ENCODE data around the gene NET1. TPM values are rescaled to one million over a fixed set of nuclear protein-coding genes. Genes with fewer than 3 reads are reported as not detected.

The NET1 gene
- total and polyA plus RNA-seq, 2 donors (not counting 3 experiments of a cell fraction or from before 2014, with no cell fraction given): 14.4 to 46.3 TPM

DNA sequence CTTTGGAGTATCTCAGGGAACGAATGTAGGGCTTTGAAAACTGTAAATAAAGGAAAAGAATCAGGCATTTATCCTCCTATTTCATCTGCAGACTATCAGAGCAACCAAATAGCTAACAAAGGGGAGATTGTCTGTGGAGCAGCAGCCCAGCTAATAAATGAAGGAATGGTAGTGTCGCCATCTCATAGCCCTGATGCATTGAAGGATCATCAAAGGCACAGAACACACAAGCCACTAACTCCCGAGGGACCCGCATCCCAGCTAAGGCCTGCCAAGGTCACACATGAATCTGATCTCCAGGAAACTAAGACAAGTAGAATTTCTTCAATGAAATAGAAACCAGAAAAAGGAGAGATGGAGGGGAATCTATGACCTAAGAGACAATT is 48.8 kb downstream of the NET1 start:
- CTCF ChIA-PET: interaction anchor here (0.8 to 3.4 kb wide), 9 partner anchors 17 to 611 kb away, joined by 3 to 36 read pairs (median 4); no protein-coding TSS in a partner anchor

More for the DNA sequence above, 48.8 kb downstream of the NET1 start:
- Histone ChIP-seq H2AFZ (ENCODE audit: low read depth, low read length) (no peak overlapping the region), H3K4me2 (ENCODE audit: insufficient read depth, low read length) (no peak overlapping the region), H3K9me3 (replicated peaks; ENCODE audit: control insufficient read depth, insufficient read depth, low read length) (no peaks in the 10 kb centered on the region), H3K4me1 (ENCODE audit: control insufficient read depth, extremely low read depth, insufficient read depth, low read length) (no peaks in the 10 kb centered on the region), H3K27ac (ENCODE audit: insufficient read depth, low read depth, low read length) (no peak overlapping the region), H3K79me2 (ENCODE audit: control insufficient read depth, insufficient read depth, low read length) (no peaks in the 10 kb centered on the region), H3K4me3 (replicated peaks in 1 of 3; ENCODE audit: insufficient read depth in 1 of 3, low read depth in 1 of 3, low read length in 3 of 3) (no peak overlapping the region), H3K9me1 (replicated peaks; ENCODE audit: control insufficient read depth, extremely low read depth, insufficient read depth, low read length) (no peaks in the 10 kb centered on the region), H3K36me3 (ENCODE audit: control insufficient read depth in 2 of 2, extremely low read depth in 1 of 2, insufficient read depth in 2 of 2, low read length in 2 of 2) (peaks cover 6 to 12% of the 10 kb centered on the region in 2 experiments), H4K20me1 (replicated peaks; ENCODE audit: control insufficient read depth, extremely low read depth, insufficient read depth, low read length) (no peaks in the 10 kb centered on the region), H3K9ac (replicated peaks; ENCODE audit: extremely low read depth, insufficient read depth, low read length) (no peak overlapping the region), H3K27me3 (ENCODE audit: control insufficient read depth in 2 of 2, insufficient read depth in 2 of 2, low read length in 2 of 2) (no peaks in the 10 kb centered on the region)
- TF ChIP-seq GATA2 (IDR thresholded peaks at IDR 0.05; ENCODE audit: insufficient read depth, insufficient read length, low read depth, low read length): no peak
- TF ChIP-seq POLR2A (IDR thresholded peaks at IDR 0.05; ENCODE audit: low read depth, low read length): no peak
- TF ChIP-seq, protein P1, sequence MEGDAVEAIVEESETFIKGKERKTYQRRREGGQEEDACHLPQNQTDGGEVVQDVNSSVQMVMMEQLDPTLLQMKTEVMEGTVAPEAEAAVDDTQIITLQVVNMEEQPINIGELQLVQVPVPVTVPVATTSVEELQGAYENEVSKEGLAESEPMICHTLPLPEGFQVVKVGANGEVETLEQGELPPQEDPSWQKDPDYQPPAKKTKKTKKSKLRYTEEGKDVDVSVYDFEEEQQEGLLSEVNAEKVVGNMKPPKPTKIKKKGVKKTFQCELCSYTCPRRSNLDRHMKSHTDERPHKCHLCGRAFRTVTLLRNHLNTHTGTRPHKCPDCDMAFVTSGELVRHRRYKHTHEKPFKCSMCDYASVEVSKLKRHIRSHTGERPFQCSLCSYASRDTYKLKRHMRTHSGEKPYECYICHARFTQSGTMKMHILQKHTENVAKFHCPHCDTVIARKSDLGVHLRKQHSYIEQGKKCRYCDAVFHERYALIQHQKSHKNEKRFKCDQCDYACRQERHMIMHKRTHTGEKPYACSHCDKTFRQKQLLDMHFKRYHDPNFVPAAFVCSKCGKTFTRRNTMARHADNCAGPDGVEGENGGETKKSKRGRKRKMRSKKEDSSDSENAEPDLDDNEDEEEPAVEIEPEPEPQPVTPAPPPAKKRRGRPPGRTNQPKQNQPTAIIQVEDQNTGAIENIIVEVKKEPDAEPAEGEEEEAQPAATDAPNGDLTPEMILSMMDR (IDR thresholded peaks at IDR 0.05; ENCODE audit: extremely low read depth in 1 of 2, insufficient read depth in 1 of 2, low read depth in 1 of 2, low read length in 2 of 2): no peak
- no peak for TF ChIP-seq POLR2AphosphoS5 (IDR thresholded peaks at IDR 0.05; ENCODE audit: insufficient read depth, low read depth, low read length)
- TF ChIP-seq, protein P2, sequence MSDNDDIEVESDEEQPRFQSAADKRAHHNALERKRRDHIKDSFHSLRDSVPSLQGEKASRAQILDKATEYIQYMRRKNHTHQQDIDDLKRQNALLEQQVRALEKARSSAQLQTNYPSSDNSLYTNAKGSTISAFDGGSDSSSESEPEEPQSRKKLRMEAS (IDR thresholded peaks at IDR 0.05; ENCODE audit: insufficient read depth, insufficient read length): no peak
- TF ChIP-seq MYC (IDR thresholded peaks at IDR 0.05; ENCODE audit: low read depth, low read length): no peak
- TF ChIP-seq FOS (IDR thresholded peaks at IDR 0.05; ENCODE audit: borderline replicate concordance, insufficient read depth, low read length): no peak
- TF ChIP-seq EZH2 (IDR thresholded peaks at IDR 0.05; ENCODE audit: borderline replicate concordance, low read depth, low read length, severe bottlenecking): no peak
- no peak for TF ChIP-seq JUN (IDR thresholded peaks at IDR 0.05; ENCODE audit: borderline replicate concordance, insufficient read depth, insufficient read length, low read depth)
- intact Hi-C loops (cut with micrococcal nuclease): no loop called here
- BruUV-seq (replicated peaks): no TSS peak
- DNase-seq (ENCODE audit: low read depth, low spot score) (no peak), FAIRE-seq (no peak)
- dilution Hi-C loops (cut with MboI; ENCODE audit: extremely low pct_ligation_motif_present, low sequenced_read_pairs): no loop called here
- POLR2A ChIA-PET: interaction anchor here (1.0 to 1.7 kb wide), 2 partner anchors 15 to 142 kb away, joined by 3 to 5 read pairs; no protein-coding TSS in a partner anchor
